Fibroblast of lung (primary cell): ENCODE data around the gene MAGI2. TPM values are rescaled to one million over a fixed set of nuclear protein-coding genes. Genes with fewer than 3 reads are reported as not detected.

Experiments
- DNase-seq, 2 donors: peaks; one replicate each; pipeline versions ENCODE4 v3.0.0 to v3.0.0-alpha.2; 2010; ENCODE audit warnings: low read depth in 2 of 2
- H2AFZ ChIP-seq: 2 replicates; pipeline ENCODE4 v1.5.1; 2012; ENCODE audit warnings: low read length, control low read depth, inconsistent platforms
- H3K27ac ChIP-seq: 2 replicates; pipeline ENCODE4 v1.5.1; 2011; ENCODE audit warnings: low read length, control low read depth; ENCODE audit not compliant: insufficient read depth
- H3K27me3 ChIP-seq: 2 replicates; pipeline ENCODE4 v1.5.1; 2011; ENCODE audit warnings: mild to moderate bottlenecking, low read length; ENCODE audit not compliant: control insufficient read depth, insufficient read depth
- H3K36me3 ChIP-seq: 2 replicates; pipeline ENCODE4 v1.5.1; 2011; ENCODE audit warnings: low read length; ENCODE audit not compliant: control insufficient read depth, insufficient read depth
- H3K4me1 ChIP-seq: 2 replicates; pipeline ENCODE4 v1.5.1; 2011; ENCODE audit warnings: low read length; ENCODE audit not compliant: control insufficient read depth, insufficient read depth; ENCODE audit errors: extremely low read depth
- H3K4me2 ChIP-seq: 2 replicates; pipeline ENCODE4 v1.5.1; 2011; ENCODE audit warnings: low read length, control low read depth; ENCODE audit not compliant: insufficient read depth; ENCODE audit errors: extremely low read depth
- H3K4me3 ChIP-seq, 4 experiments: fragments of 200-600 bp in 1 of 4; sonication (generic) in 1 of 4; replicated peaks in 1 of 4; 2 replicates each; pipeline ENCODE4 v1.5.1; 2011 to 2016; ENCODE audit warnings: low read length in 4 of 4, low read depth in 3 of 4, mild to moderate bottlenecking in 3 of 4, control low read depth in 2 of 4, inconsistent platforms in 1 of 4, mixed read lengths in 1 of 4; ENCODE audit not compliant: insufficient read depth in 1 of 4; ENCODE audit errors: control extremely low read depth in 1 of 4
- H3K79me2 ChIP-seq: 2 replicates; pipeline ENCODE4 v1.5.1; 2012; ENCODE audit warnings: mild to moderate bottlenecking, low read length, inconsistent platforms; ENCODE audit not compliant: control insufficient read depth, insufficient read depth
- H3K9ac ChIP-seq: 2 replicates; pipeline ENCODE4 v1.5.1; 2011; ENCODE audit warnings: mild to moderate bottlenecking, low read length, control low read depth; ENCODE audit not compliant: insufficient read depth
- H3K9me3 ChIP-seq: 2 replicates; pipeline ENCODE4 v1.5.1; 2012; ENCODE audit warnings: low read depth, low read length; ENCODE audit not compliant: control insufficient read depth, insufficient read depth
- H4K20me1 ChIP-seq: 2 replicates; pipeline ENCODE4 v1.5.1; 2011; ENCODE audit warnings: low read length; ENCODE audit not compliant: control insufficient read depth, insufficient read depth; ENCODE audit errors: extremely low read depth
- EZH2 ChIP-seq: IDR thresholded peaks from 2 replicates; pipeline ENCODE4 v1.5.1; 2012; ENCODE audit warnings: low read length, control low read depth, mild to moderate bottlenecking; ENCODE audit errors: missing control alignments
- polyA plus RNA-seq, 2 donors: library from polyadenylated mRNA; depleted of rRNA in 1 of 2; stranded (reverse) in 1 of 2; unstranded in 1 of 2; fragments of >200 nt; gene quantifications; 2 replicates each; pipeline ENCODE4 v1.2.1, GENCODE V29; 2011 to 2012; ENCODE audit warnings: missing spikeins in 1 of 2
- total RNA-seq: library from RNA; depleted of rRNA; stranded (reverse); fragments of >200 nt; gene quantifications from 2 replicates; pipeline ENCODE4 v1.2.1, GENCODE V29; 2014
- TF ChIP-seq, protein P1 (sequence below), 2 donors: IDR thresholded peaks in 1 of 2; conservative IDR thresholded peaks in 1 of 2; 1 replicate in 1 of 2; 2 replicates in 1 of 2; pipeline ENCODE4 v1.5.1; 2011 to 2012; ENCODE audit warnings: low read length in 2 of 2, control low read depth in 1 of 2, inconsistent platforms in 1 of 2, low read depth in 1 of 2, mild to moderate bottlenecking in 1 of 2

Gene MAGI2
- total and polyA plus RNA-seq, 2 donors (not counting 1 experiment from before 2014, with no cell fraction given), result 1.8 to 17.0 TPM

DNA sequence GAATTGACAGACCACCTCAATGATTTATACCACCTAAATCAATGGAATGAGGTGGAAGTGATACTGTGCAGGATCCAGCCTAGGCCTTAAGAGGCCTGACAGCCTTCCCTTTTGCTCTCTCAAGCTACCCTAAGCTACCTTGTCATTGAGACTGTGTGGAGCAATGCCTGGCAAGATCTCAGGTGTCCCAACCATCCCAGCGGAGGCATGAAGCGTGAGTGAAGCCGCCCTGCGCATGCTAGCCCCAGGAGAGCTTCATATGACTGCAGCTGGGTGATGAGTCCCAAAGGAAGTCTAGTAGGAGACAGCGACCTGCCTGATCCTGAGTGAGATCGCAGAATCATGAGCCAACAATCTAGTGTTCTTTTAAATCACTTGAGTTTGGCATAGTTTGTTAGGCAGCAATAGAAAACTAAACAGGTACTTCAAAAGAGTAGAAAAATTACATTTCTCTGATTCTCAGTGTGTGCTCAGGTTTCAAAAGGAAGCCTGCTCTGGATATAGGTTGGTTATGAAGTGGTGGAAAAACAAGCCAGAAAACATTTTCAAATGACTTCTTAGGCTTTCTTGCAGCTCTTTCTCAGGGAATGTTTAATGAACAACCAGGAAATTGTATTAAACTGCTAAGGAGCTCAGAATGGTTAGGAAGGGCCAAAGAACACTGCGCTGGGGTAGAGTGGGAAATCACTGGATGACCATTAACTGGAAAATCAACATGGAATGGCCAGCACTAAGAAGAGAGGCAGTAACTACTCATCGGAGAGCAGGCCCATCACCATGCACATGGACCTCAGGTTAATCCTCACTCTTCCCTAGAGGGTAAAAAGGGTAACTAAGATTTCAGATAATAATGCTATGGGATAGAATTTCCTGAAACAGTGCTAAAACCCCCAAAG, 1119.7 kb downstream of the MAGI2 start:
- TF ChIP-seq, protein P1, sequence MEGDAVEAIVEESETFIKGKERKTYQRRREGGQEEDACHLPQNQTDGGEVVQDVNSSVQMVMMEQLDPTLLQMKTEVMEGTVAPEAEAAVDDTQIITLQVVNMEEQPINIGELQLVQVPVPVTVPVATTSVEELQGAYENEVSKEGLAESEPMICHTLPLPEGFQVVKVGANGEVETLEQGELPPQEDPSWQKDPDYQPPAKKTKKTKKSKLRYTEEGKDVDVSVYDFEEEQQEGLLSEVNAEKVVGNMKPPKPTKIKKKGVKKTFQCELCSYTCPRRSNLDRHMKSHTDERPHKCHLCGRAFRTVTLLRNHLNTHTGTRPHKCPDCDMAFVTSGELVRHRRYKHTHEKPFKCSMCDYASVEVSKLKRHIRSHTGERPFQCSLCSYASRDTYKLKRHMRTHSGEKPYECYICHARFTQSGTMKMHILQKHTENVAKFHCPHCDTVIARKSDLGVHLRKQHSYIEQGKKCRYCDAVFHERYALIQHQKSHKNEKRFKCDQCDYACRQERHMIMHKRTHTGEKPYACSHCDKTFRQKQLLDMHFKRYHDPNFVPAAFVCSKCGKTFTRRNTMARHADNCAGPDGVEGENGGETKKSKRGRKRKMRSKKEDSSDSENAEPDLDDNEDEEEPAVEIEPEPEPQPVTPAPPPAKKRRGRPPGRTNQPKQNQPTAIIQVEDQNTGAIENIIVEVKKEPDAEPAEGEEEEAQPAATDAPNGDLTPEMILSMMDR (conservative IDR thresholded peaks at IDR 0.05 in 1 of 2, IDR thresholded peaks at IDR 0.05 in 1 of 2; ENCODE audit: low read depth in 1 of 2, low read length in 2 of 2), result no peak
- TF ChIP-seq EZH2, result no peak
- Histone ChIP-seq H3K36me3 (no peaks in the 10 kb centered on the region), H3K79me2 (no peaks in the 10 kb centered on the region), H3K9ac (no peak overlapping the region), H2AFZ (no peak overlapping the region), H3K4me3 (no peak overlapping the region), H3K9me3 (no peaks in the 10 kb centered on the region), H3K27ac (no peak overlapping the region), H3K27me3 (no peaks in the 10 kb centered on the region), H4K20me1 (no peaks in the 10 kb centered on the region), H3K4me2 (no peak overlapping the region), H3K4me1 (no peaks in the 10 kb centered on the region)
- DNase-seq, result no peak

DNA sequence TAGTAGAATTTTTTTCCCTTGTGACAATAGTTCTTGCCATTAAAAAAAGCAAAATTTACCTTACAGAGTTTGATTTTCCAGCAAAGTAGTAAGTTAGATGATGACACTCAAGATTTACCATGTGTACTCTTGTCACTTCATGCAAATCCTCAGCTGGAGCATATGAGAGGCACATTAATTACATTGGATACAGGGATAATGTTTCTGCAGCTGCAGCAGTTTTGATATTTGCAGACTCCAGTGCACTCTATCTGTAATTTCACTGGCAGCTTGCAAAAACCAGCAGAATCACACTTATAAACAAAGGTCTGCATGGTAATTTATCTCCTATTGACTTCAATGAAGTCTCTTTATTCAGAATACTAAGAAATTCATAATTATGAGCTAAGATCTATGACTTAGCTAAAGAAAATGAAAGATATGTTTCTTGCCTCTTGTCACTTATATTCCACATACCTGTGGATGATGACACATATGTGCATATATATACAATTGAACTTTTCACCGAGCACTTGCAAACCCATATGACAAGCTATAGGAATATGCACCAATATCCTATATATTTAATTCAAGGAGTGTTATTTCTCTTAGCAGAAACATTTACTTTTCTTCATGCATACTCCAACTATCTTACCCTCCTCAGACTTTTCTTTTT, 1124.3 kb downstream of the MAGI2 start:
- Histone ChIP-seq H2AFZ (no peak overlapping the region), H3K27ac (no peak overlapping the region), H4K20me1 (no peaks in the 10 kb centered on the region), H3K4me1 (no peaks in the 10 kb centered on the region), H3K9me3 (no peaks in the 10 kb centered on the region), H3K27me3 (no peaks in the 10 kb centered on the region), H3K9ac (no peak overlapping the region), H3K36me3 (no peaks in the 10 kb centered on the region), H3K4me3 (no peak overlapping the region), H3K4me2 (no peak overlapping the region), H3K79me2 (no peaks in the 10 kb centered on the region)
- TF ChIP-seq, protein P1 (conservative IDR thresholded peaks at IDR 0.05 in 1 of 2, IDR thresholded peaks at IDR 0.05 in 1 of 2; ENCODE audit: low read depth in 1 of 2, low read length in 2 of 2), result no peak
- no peak for TF ChIP-seq EZH2
- no peak for DNase-seq

DNA sequence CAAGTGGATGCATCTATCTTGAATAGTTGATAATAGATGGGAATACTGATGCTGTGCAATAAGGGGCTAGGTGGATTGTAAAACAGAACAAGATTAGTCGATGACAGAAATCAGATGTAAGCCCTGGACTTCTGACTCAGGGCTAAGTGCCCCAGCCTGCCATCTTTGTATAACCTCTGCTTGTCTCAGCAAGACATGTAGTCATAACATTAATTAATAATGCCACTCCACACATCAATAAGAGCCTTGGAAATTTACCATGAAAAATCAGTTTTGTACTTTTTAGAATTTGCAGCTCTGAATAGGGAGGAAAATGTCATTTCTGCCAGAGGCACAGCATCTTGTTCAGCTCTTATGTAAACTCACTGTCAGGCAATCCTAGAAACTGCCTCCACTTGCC, 1125.7 kb downstream of the MAGI2 start:
- H3K9ac ChIP-seq, result no peak overlapping the region
- no peak overlapping the region for H3K4me2 ChIP-seq
- H3K79me2 ChIP-seq, result no peaks in the 10 kb centered on the region
- no peaks in the 10 kb centered on the region for H3K27me3 ChIP-seq
- H3K36me3 ChIP-seq, result no peaks in the 10 kb centered on the region
- DNase-seq, result no peak
- no peaks in the 10 kb centered on the region for H3K9me3 ChIP-seq
- no peak overlapping the region for H3K27ac ChIP-seq
- no peaks in the 10 kb centered on the region for H3K4me1 ChIP-seq
- H4K20me1 ChIP-seq, result no peaks in the 10 kb centered on the region
- H3K4me3 ChIP-seq, result no peak overlapping the region
- no peak overlapping the region for H2AFZ ChIP-seq
- TF ChIP-seq EZH2, result no peak
- TF ChIP-seq, protein P1 (conservative IDR thresholded peaks at IDR 0.05 in 1 of 2, IDR thresholded peaks at IDR 0.05 in 1 of 2; ENCODE audit: low read depth in 1 of 2, low read length in 2 of 2), result no peak
